Loucy (cell line): Measurements from ENCODE around the gene CAMTA1.
"Not testable (repeated sequence)": the region's sequence is repeated elsewhere in the genome, so short reads cannot be mapped to it uniquely, and the experiment has no call there.

Experiments used
- H2AFZ ChIP-seq: fragments of 200-600 bp; sonication (generic); 2 replicates; pipeline ENCODE4 v1.6.0; 2016; ENCODE audit warnings: antibody characterized with exemption, mild to moderate bottlenecking, low read length, moderate library complexity
- H3F3A ChIP-seq: fragments of 200-600 bp; 2 replicates; pipeline ENCODE4 v1.6.0; 2016; ENCODE audit warnings: antibody characterized with exemption, low read depth, mild to moderate bottlenecking
- H3K27me3 ChIP-seq: fragments of 200-600 bp; sonication (generic); 2 replicates; pipeline ENCODE4 v1.6.1; 2014; ENCODE audit warnings: low read length, mild to moderate bottlenecking; ENCODE audit not compliant: insufficient read depth, poor library complexity, severe bottlenecking
- H3K36me3 ChIP-seq: fragments of 200-600 bp; sonication (generic); 2 replicates; pipeline ENCODE4 v1.6.1; 2016; ENCODE audit warnings: low read length; ENCODE audit not compliant: insufficient read depth
- H3K4me1 ChIP-seq: fragments of 200-600 bp; sonication (generic); 2 replicates; pipeline ENCODE4 v1.5.1; 2014; ENCODE audit warnings: low read length, mild to moderate bottlenecking; ENCODE audit not compliant: insufficient read depth, poor library complexity, severe bottlenecking
- H3K4me2 ChIP-seq: fragments of 200-600 bp; sonication (generic); 2 replicates; pipeline ENCODE4 v1.6.0; 2014; ENCODE audit warnings: antibody characterized with exemption, low read length, low read depth, mild to moderate bottlenecking; ENCODE audit not compliant: poor library complexity, severe bottlenecking
- H3K4me3 ChIP-seq: fragments of 200-600 bp; sonication (generic); 2 replicates; pipeline ENCODE4 v1.5.1; 2014; ENCODE audit warnings: low read length, mild to moderate bottlenecking, mixed read lengths; ENCODE audit not compliant: poor library complexity, severe bottlenecking
- H3K79me2 ChIP-seq: fragments of 200-600 bp; sonication (generic); 2 replicates; pipeline ENCODE4 v1.6.1; 2014; ENCODE audit warnings: low read length; ENCODE audit not compliant: insufficient read depth
- H3K9ac ChIP-seq: fragments of 200-600 bp; sonication (generic); 2 replicates; pipeline ENCODE4 v1.6.0; 2014; ENCODE audit warnings: mild to moderate bottlenecking, low read depth, low read length, moderate library complexity; ENCODE audit not compliant: poor library complexity, severe bottlenecking
- H3K9me2 ChIP-seq: fragments of 200-600 bp; sonication (generic); replicated peaks from 2 replicates; pipeline ENCODE4 v1.6.1; 2016; ENCODE audit warnings: low read depth, low read length, mixed read lengths
- H3K9me3 ChIP-seq: fragments of 200-600 bp; sonication (generic); 2 replicates; pipeline ENCODE4 v1.6.1; 2014; ENCODE audit warnings: mild to moderate bottlenecking, antibody characterized with exemption, low read length, low read depth; ENCODE audit not compliant: insufficient read depth
- H4K20me1 ChIP-seq: fragments of 200-600 bp; sonication (generic); 2 replicates; pipeline ENCODE4 v1.6.0; 2014; ENCODE audit warnings: antibody characterized with exemption, low read length, mild to moderate bottlenecking; ENCODE audit not compliant: insufficient read depth, poor library complexity, severe bottlenecking
- CTCF ChIP-seq: fragments of 200-600 bp; sonication (generic); conservative IDR thresholded peaks from 2 replicates; pipeline ENCODE4 v1.5.1; 2014; ENCODE audit warnings: mild to moderate bottlenecking, antibody characterized with exemption, low read length
- EZH2phosphoT487 ChIP-seq: fragments of 200-600 bp; IDR thresholded peaks from 2 replicates; pipeline ENCODE4 v1.6.1; 2018; ENCODE audit warnings: antibody characterized with exemption, mild to moderate bottlenecking, moderate library complexity, borderline replicate concordance

CAMTA1 gene

GRCh38 chr1:7594714-7595295 lies 809.6 kb downstream of the CAMTA1 start:
- Histone ChIP-seq H2AFZ (no peak overlapping the region), H4K20me1 (no peaks in the 10 kb centered on the region), H3K27me3 (no peaks in the 10 kb centered on the region), H3K9me3 (no peaks in the 10 kb centered on the region), H3K9ac (no peak overlapping the region), H3K79me2 (no peaks in the 10 kb centered on the region), H3K4me1 (no peaks in the 10 kb centered on the region), H3K36me3 (no peaks in the 10 kb centered on the region), H3K9me2 (no peaks in the 10 kb centered on the region), H3K4me3 (no peak overlapping the region), H3K4me2 (no peak overlapping the region), H3F3A (no peaks in the 10 kb centered on the region)
- no peak for TF ChIP-seq EZH2phosphoT487
- no peak for TF ChIP-seq CTCF

- H3K4me1 ChIP-seq: no peaks in the 10 kb centered on the region
- H3K79me2 ChIP-seq: no peaks in the 10 kb centered on the region
- no peaks in the 10 kb centered on the region for H3K36me3 ChIP-seq
- H3K27me3 ChIP-seq: no peaks in the 10 kb centered on the region
- no peak for TF ChIP-seq CTCF
- TF ChIP-seq EZH2phosphoT487: no peak
- H4K20me1 ChIP-seq: no peaks in the 10 kb centered on the region
- H3K4me2 ChIP-seq: no peak overlapping the region
- H3K9ac ChIP-seq: no peak overlapping the region
- H3K9me3 ChIP-seq: no peaks in the 10 kb centered on the region
- no peaks in the 10 kb centered on the region for H3F3A ChIP-seq
- no peak overlapping the region for H2AFZ ChIP-seq
- no peaks in the 10 kb centered on the region for H3K9me2 ChIP-seq
- no peak overlapping the region for H3K4me3 ChIP-seq
These were observed 810.1 kb downstream of the CAMTA1 start for GRCh38 chr1:7595336-7595735.

GRCh38 chr1:7596126-7596965 lies 811.1 kb downstream of the CAMTA1 start:
- Histone ChIP-seq H3K4me1 (no peaks in the 10 kb centered on the region), H3K4me3 (no peak overlapping the region), H3K27me3 (no peaks in the 10 kb centered on the region), H2AFZ (no peak overlapping the region), H3K4me2 (no peak overlapping the region), H3K9me2 (no peaks in the 10 kb centered on the region), H4K20me1 (no peaks in the 10 kb centered on the region), H3K9me3 (no peaks in the 10 kb centered on the region), H3K79me2 (no peaks in the 10 kb centered on the region), H3K9ac (no peak overlapping the region), H3K36me3 (no peaks in the 10 kb centered on the region), H3F3A (no peaks in the 10 kb centered on the region)
- TF ChIP-seq CTCF (no peak), EZH2phosphoT487 (no peak)

DNA sequence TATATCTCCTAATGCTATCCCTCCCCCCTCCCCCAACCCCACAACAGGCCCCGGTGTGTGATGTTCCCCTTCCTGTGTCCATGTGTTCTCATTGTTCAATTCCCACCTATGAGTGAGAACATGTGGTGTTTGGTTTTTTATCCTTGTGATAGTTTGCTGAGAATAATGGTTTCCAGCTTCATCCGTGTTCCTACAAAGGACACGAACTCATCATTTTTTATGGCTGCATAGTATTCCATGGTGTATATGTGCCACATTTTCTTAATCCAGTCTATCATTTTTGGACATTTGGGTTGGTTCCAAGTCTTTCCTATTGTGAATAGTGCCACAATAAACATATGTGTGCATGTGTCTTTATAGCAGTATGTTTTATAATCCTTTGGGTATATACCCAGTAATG lies 812.8 kb downstream of the CAMTA1 start:
- H3K9me3 ChIP-seq, H4K20me1 ChIP-seq, H3K4me1 ChIP-seq, H3K4me3 ChIP-seq, H3K4me2 ChIP-seq, H2AFZ ChIP-seq, H3F3A ChIP-seq, H3K79me2 ChIP-seq, H3K9ac ChIP-seq, H3K27me3 ChIP-seq, H3K9me2 ChIP-seq, H3K36me3 ChIP-seq: not testable (repeated sequence)

DNA sequence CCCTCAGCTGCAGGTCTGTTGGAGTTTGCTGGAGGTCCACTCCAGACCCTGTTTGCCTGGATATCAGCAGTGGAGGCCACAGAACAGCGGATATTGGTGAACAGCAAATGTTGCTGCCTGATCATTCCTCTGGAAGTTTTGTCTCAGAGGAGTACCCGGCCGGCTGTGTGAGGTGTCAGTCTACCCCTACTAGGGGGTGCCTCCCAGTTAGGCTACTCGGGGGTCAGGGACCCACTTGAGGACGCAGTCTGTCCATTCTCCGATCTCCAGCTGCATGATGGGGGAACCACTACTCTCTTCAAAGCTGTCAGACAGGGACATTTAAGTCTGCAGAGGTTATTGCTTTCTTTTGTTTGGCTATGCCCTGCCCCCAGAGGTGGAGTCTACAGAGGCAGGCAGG lies 819.7 kb downstream of the CAMTA1 start:
- H3K9ac ChIP-seq, H3K4me1 ChIP-seq, H3K79me2 ChIP-seq, H3F3A ChIP-seq, H2AFZ ChIP-seq, H3K4me3 ChIP-seq, H3K27me3 ChIP-seq, H3K4me2 ChIP-seq, H3K36me3 ChIP-seq, H3K9me2 ChIP-seq, H4K20me1 ChIP-seq, H3K9me3 ChIP-seq: not testable (repeated sequence)
